ENCODE data around the gene UVSSA.

GRCh38 chr4:1383728-1384591 is 37.0 kb downstream of the UVSSA start:
- TF ChIP-seq POLR2A (IDR thresholded peaks at IDR 0.05) = no peak
- TF ChIP-seq, protein P1, sequence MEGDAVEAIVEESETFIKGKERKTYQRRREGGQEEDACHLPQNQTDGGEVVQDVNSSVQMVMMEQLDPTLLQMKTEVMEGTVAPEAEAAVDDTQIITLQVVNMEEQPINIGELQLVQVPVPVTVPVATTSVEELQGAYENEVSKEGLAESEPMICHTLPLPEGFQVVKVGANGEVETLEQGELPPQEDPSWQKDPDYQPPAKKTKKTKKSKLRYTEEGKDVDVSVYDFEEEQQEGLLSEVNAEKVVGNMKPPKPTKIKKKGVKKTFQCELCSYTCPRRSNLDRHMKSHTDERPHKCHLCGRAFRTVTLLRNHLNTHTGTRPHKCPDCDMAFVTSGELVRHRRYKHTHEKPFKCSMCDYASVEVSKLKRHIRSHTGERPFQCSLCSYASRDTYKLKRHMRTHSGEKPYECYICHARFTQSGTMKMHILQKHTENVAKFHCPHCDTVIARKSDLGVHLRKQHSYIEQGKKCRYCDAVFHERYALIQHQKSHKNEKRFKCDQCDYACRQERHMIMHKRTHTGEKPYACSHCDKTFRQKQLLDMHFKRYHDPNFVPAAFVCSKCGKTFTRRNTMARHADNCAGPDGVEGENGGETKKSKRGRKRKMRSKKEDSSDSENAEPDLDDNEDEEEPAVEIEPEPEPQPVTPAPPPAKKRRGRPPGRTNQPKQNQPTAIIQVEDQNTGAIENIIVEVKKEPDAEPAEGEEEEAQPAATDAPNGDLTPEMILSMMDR (IDR thresholded peaks at IDR 0.05) = no peak
- no peak for TF ChIP-seq EP300 (IDR thresholded peaks at IDR 0.05)

All from stomach (tissue), 4 donors.